HS-27A (cell line): ENCODE results near the gene RHBDD1.

Source experiments
- DNase-seq: peaks from one replicate; pipeline ENCODE4 v3.0.0-alpha.2; 2012; ENCODE audit warnings: low read depth, missing footprints

The RHBDD1 gene

GRCh38 chr2:227035711-227036367, 200.0 kb downstream of the RHBDD1 start:
- no peak for DNase-seq

DNA sequence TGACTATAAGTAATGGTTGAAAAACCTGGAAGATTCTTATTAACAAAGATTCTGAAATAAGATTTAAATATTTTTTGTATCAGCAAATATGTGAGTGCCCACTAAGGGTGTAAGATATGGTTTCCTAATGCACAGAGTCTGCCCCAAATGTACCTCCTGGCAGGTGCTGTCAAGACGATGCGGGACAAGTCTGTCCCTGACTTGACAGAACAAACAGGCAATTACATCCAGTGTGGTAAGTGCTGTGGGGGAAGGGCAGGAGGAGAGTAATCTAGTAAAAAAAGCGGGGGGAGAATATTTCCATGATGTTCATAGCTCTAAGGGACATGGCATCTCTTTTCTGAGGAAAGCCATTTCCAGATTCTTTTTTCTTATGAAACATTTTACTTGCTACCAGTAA, 200.7 kb downstream of the RHBDD1 start:
- DNase-seq: no peak

- DNase-seq: no peak
These were observed 202.8 kb downstream of the RHBDD1 start for GRCh38 chr2:227038550-227039189.

- no peak for DNase-seq
These were observed 208.1 kb downstream of the RHBDD1 start for GRCh38 chr2:227043981-227044380.
